T follicular helper cell (primary cell): Measurements from ENCODE around the gene PPP1R14B.

ENCODE experiments used
- DNase-seq: peaks from one replicate; pipeline ENCODE4 v3.0.0-alpha.2; 2020; ENCODE audit warnings: low read depth

The PPP1R14B gene

DNA sequence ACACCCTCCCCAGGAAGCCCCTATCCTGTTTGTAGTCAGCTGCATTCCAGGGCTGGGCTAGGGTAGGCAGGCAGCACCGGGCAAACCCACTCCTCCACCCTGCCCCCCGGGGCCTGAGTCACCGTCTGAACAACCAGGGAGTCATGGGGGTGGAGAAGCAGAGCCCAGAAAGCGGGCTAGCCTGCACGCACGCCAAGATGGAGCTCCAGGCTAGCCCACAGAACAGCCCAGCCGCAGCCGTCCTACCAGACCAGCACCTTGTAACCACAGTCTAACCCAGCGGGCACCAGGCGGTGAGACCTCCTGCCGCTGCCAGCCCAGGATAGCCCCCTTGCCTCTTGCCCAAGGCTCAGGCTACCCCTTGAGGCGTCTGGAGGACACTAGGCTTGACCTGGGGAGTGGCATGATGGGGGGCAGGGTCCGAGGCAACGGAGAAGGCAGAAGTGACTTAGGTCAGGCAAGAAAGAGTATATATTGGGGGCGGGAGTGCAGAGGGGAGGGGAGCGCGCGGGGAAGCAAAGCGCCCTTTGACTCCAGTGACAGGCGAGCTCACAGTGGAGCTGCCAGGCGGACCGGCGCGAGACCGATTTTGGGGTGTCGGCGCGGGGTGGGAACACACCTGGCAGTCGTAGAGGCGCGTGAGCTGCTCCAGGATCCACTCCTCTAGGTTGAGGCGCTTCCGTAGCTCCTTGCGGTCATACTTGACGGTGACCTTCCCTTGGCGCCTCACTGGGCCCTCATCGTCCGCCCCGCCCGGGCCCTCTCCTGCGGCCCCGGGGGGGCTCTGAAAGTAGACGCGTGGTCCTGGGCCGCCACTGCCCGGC, 734 bp downstream of the PPP1R14B start:
- DNase-seq: peak; percentile 49

DNA sequence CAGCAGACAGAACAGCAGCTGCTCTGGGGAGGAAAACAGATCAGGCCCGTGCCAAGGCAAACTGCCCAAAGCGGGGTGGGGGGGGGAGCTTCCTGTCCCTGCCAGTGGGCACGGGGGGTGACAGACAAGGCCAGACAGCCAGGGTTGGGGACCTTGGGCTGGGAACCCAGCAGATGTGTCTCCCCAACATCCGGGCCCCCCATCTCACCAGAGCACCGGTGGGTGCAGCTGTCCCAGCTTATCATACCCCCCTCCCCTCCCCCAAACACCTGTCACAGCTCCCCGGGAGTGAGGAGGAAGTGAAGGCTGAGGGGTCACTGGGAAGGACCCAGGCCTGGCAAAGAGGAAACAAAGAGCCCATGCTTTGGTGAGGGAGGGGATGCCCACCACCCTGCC, 1.3 kb downstream of the PPP1R14B start:
- DNase-seq: no peak

DNA sequence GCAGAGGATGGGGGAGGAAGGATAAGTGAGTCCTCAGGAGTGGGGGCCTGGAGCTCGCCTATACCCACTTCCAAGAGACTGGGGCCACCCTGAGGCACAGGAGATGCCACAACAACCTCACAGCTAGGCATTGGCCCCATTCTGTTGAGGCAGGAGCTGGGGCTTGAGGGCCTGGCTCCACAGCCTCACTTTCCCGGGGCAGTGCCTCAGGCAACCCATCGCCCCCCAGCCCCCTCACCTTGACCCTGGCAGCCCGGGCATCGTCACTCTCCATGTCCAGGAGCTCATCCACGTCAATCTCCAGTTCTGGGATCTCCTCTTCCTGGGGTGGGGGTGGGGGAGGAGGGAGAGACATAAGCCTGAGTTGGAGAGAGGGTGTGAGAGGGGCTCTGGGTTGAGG, 1.8 kb downstream of the PPP1R14B start:
- no peak for DNase-seq

DNA sequence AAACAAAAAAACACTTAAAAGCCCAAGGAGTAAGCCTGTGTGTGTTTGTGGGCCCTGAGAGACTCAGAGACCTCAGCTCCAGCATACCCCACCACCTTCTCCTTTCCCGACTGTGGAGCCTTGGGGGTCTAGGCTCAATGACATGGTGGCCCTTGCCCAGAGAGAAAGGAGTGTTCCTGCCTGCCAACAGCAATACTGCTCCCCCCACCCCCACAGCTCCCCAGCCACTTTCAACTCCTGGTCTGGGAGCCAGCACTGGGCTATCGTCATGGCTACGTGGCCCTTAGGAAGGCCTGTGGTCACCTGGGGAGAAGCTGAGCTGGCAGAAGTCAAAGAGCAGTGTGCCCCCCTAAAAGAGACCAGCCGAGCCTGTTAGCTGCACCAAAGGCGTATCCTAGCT, 2.6 kb downstream of the PPP1R14B start:
- DNase-seq: no peak

DNA sequence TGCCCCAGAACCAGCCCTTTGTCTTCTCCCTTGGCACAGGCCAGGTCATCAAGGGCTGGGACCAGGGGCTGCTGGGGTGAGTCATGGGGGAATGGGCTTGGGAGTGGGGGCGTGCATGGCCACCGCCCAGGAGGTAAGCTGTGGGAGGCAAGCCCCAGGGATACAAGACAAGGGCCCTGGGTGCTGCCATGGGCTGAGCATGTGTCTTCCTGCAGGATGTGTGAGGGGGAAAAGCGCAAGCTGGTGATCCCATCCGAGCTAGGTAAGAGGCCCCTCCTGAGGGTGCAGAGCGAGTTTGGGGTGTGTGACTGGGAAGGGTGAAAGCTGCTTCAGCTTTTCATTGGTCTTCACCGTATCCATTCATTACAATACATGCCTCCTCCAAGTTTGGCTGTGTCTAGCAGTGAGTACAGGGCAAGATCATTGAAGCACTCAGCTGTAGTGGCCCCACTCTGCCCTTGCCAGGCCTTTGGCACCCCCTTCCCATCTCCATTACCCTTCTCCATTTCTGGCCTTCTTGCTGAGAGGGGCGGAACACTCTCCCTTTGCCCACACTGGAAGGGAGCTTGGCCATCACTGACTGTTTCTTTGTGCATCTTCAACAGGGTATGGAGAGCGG, 3.4 kb downstream of the PPP1R14B start:
- no peak for DNase-seq

DNA sequence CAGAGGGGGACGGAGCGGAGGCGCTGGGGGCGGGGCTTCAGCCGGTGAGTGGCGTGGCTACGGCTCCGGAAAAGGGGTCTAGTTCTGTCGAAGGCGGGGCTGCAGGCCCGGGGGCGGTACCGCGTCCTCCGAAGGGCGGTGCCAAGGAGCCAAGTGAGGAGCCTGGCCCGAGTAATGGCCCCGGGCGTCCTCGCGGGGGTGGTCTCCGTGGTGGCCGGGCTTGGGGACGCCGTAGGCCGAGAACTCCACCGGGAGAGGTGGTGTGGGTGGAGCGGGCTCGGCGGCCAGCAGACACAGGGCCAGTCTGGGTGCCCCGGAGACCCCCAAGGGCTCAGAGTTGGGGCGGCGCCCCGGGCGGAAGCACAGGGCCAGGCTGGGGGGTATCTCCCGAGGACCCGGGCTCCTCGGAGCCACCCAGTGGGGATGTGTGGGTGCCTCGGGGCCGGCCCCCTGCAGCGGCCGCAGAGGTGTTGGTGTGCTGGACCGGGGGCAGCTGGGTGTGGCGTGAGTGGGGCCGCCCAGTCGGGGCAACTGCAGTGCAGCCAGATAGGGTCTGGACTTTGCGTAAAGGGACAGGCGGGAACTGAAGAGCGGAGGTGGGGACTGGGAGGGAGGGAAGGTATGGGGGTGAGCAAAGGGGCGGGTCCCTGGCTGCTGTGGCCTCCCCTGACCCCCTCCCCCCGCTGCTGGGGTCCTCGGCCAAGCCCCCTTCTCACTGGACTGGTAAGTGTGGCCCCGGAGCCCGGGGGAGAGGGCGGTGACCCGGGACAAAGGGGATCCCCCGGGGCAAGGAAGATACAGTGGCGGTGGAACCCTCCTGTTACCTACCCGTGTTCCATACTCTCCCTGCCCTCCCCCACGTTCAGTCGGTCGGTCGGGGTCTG, 5.0 kb downstream of the PPP1R14B start:
- DNase-seq: no peak

DNA sequence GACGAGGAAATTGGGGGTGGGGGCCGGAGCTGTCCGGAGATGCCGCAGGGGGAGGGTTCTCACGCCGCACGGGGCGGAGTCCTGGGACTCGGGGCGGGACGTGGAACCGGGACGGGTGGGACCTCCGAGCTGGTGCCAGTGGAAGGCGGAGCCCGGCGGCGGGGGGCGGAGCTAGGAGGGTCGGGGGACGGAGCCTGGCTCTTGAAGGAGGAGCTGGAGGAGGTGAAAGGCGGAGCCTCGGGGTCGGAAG, 5.6 kb downstream of the PPP1R14B start:
- DNase-seq: peak; percentile 100

DNA sequence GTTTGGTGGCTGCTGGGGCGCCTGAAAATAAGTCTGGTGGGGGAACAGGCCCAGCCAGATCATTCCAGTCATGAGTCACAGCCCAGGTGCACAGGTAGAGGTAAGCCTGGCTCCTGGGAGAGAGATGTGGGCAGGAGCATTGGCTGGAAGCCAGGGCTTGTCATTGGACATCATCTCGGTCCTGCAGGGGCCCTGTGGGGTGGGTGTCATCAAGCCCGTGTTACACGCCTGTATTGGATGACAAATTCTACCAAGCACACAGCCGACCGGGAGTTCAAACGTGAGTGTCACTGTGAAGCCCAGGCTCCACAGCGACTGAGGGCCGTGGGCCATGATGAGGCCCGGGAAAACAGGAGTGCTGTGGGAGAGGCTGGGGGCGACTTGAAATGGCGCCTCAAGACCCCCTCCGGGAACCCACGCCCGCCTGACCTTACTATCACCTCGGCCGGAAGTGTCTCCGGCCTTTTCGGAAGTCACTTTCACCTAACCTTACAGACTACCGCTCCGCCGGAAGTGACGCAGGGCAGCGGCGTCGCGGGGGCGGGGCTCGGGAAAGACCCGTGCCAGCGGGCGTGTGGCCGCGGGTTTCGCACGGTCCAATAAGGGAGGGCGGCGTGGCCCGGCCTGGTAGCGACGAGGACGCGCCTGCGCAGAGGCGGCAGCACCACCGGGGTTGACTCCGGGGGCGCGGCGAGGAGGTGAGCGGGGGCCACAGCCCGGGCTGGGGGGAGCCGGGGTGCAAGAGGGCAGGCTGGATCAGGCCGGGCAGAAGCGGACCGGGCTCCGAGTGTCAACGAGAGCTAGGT, 6.1 kb downstream of the PPP1R14B start, which contains the start of gene FKBP2:
TSS of gene FKBP2 (plus strand) at position 661 of the 806 bp plus-strand sequence. CDS start 1,293 bp downstream, outside the sequence.
- peak; percentile 97 for DNase-seq

DNA sequence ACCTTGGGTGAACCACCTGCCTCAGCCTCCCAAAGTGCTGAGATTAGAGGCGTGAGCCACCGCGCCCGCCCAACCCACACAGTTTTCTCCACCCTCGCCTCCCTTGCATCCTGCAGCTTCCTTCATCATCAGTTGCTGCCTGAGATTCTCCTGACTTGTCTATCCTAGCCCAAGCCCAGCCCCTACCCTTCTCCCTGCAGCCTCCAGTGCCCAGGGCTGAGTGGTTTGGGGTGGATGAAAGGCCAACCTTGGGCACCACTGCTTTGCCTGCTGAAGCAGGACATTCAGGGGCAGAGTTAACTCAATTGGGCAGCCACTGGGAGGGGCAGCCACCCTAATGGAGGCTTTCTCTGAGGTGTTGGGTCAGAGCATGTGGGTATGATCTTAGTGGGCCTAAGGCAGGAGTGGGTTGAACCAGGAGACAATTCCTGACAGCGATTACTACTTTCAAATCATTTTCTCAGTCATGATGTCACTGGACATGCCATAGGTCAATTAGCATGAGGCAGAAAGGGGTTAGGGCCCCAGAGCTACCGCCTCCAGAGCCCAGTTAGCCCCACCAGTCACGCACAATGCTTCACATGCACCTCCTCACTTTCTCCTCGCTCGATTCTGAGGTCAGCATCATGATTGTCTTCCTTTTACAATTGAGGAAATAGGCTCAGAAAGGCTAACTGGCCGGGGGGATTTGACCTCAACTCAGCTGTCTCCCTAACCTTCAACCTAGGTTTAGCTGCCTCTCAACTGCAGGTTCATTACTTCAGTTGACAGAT, 6.9 kb downstream of the PPP1R14B start:
- no peak for DNase-seq

DNA sequence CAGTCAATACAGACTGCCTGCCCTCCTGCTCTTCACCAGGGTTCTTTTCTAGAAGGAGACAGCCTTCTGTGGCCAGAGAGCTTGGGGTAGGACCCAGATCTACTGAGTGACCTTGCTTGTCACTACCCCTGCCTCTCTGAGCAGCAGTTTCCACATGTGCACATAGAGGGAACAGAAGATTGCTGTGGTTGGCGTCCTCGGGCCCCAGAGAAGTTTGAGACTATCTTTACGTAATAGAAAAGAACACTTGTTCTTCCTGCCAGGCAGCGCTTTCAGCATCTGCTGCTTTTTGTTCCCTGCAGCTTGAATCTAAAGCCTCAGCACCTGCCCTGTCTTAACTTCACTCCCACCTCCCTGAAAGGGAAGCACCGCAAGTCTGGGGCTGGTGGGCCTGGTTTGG, 7.7 kb downstream of the PPP1R14B start:
- no peak for DNase-seq

DNA sequence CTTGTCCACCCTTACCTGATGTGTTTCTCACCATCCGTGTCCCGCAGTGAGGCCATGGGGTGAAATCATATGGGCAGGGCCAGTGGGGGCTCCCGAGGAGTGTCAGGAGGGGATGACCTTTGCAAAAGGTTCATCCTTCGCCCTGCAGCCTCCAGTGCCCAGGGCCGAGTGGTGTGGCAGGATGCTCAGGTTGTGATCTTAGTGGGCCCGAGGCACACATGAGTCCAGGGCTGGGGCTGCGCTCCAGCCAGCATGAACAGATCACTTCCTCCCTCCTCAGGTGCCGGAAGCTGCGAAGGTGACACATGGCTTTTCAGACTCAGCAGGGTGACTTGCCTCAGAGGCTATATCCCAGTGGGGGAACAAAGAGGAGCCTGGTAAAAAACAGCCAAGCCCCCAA, 8.7 kb downstream of the PPP1R14B start:
- DNase-seq: no peak

DNA sequence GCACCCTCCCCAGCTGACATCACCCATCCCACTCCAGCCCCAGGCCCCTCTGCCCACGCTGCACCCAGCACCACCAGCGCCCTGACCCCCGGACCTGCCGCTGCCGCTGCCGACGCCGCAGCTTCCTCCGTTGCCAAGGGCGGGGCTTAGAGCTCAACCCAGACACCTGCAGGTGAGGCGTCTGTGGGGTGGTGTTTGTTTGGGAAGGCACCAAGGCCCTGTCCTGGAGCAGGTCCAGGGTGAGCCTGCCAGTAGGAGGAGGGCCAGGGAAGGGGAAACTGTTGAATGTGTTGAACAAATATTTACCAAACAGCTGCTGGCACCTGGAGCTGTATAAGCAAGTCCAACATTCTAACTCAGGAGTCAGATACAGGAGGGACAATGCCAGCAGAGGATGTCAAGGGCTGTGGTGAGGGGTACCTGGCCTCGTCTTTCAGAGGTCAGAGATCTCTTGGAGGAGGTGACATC, 9.2 kb downstream of the PPP1R14B start:
- DNase-seq: no peak

DNA sequence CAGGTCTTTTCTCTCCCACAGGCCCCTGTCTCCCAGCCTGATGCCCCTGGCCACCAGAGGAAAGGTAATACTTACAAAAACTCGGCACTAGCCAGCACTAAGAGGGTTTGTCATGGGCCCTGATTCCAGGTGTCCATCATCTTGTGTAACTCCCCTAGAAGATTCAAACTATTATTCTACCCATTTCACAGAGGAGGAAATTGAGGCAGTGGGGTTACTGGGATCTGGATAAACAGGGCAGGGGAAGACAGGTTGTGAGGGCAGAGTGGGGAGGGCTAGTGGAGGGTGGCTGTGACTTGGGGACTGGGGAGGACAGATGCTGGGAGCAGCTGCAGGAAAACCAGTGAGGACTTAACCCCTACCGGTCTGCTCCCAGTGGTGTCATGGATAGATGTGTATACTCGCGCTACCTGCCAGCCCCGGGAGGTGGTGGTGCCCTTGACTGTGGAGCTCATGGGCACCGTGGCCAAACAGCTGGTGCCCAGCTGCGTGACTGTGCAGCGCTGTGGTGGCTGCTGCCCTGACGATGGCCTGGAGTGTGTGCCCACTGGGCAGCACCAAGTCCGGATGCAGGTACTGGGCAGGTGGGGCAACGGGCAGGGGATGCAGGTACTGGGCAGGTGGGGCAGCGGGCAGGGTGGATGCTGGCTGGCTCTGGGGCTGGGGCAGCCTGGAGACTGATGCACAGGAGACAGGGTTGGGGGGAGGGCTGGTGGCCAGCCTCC, 11.1 kb downstream of the PPP1R14B start:
- DNase-seq: no peak

DNA sequence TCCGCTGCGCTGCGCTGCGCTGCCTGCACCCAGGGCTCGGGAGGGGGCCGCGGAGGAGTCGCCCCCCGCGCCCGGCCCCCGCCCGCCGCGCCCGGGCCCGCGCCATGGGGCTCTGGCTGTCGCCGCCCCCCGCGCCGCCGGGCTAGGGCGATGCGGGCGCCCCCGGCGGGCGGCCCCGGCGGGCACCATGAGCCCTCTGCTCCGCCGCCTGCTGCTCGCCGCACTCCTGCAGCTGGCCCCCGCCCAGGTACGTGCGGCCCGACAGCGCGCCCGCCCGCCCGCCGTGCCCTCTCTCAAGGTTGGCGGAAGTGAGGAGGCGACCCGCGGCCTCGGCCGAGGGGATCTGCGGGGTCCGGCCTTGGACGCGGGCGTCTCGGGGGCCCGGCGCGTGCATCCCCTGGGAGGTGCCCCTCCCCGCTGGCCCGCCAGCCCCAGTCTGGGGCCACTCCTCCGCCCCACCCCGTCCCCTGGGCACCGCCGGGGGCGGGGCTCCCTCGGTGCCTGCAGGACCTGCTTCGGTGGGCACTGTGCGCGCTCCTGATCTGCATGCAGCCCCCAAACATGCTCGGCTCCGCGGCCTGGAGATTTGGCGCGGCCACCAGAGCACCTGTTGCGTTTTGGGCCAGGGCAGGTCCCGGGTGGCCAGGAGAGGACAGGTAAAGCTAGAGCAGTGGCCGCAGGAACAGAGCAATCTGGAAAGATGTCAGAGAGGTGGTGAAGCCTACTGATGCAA, 11.9 kb downstream of the PPP1R14B start:
- DNase-seq: peak; percentile 34

DNA sequence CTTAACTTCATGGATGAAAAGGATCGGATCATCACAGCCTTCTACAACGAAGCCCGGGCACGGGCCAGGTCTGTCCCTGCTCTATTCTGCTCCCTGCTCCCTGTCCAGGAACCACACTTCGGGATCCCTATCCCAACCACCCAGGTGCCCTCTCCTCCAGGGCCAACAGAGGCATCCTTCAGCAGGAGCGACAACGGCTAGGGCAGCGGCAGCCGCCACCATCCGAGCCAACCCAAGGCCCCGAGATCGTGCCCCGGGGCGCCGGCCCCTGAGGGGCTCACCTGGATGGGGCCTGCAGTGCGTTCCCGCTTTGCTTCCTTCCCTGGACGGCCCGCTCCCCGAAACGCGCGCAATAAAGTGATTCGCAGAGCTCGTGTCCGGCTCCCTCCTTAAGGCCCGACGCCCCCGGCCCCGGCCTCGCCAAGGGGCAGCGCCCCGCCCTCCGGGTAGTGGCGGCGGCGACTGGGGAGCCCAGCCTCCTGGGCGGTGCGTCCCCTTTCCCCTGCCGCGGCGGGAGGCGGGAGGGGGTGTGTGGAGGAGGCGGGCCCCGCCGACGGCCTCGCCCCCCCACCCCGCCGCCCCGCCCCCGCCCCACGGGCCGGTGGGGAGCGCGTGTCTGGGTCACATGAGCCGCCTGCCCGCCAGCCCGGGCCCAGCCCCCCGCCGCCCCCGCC, 12.7 kb downstream of the PPP1R14B start, which contains the start of gene VEGFB:
TSS of gene VEGFB (plus strand) at position 672 of the 674 bp plus-strand sequence. CDS start 250 bp downstream, outside the sequence.
- DNase-seq: peak; percentile 62

DNA sequence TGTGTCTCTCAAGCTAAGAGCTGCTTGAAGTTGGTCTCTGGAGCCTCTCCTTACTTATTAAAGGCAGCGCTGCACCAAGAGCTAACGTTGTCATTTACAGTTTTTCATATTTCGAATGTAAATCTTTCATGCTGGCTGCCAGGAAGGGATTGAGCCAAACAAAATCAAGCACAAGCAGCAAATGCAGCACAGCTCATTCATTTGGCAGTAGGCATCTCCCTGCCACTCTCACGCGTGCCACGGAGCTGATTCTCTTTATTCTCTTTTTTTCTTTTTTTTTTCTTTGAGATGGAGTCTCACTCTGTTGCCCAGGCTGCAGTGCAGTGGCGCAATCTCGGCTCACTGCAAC, 13.8 kb downstream of the PPP1R14B start:
- DNase-seq: no peak

DNA sequence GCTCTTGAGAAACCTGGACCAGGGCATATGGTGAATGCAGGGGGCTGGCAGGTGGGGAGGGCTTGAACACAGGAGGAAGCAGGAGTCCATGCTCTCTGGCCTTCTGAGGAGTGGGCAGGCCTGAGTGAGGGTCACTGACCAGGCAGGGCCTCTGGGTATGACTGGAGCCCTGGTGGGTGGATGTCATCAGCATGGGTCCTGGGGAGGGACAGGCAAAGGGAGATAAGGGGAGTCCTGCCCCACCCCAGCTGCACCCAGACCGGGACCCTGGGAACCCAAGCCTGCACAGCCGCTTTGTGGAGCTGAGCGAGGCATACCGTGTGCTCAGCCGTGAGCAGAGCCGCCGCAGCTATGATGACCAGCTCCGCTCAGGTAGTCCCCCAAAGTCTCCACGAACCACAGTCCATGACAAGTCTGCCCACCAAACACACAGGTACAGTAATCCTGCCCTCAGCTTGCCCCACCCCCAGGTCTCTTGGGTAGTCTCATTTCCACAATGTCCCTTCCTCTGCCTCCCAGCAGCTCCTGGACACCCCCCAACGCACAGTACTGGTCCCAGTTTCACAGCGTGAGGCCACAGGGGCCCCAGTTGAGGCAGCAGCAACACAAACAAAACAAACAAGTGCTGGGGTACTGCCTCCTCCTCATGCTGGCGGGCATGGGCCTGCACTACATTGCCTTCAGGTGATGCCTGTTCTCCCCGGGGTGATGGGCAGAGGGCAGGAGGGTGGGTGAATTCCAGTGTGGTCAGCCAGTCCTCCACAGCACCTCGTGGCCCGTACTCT, 14.4 kb downstream of the PPP1R14B start:
- no peak for DNase-seq

DNA sequence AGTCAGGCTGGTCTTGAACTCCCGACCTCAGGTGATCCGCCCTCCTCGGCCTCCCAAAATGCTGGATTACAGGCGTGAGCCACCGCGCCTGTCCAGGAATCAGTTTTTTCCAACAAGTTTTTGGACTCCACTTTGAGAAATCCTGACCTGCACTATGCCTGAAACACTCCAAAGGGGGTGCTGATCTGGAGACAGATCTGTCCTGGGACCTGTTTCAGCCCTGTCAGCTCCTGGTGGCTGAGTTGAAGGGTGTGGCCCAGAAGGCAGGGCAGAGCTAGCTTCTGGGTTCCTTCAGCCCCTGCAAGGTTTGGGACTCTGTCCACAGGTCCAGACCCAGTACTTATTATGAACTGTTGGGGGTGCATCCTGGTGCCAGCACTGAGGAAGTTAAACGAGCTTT, 15.2 kb downstream of the PPP1R14B start:
- no peak for DNase-seq
